GM12865 (cell line): ENCODE data around the gene GRHPR.
A peak's percentile ranks its signal among the peaks of the same experiment; 100 is the strongest.

Experiments
- DNase-seq: peaks from one replicate; pipeline ENCODE4 v3.0.0; 2010; ENCODE audit warnings: low read depth
- H3K4me3 ChIP-seq: 2 replicates; pipeline ENCODE4 v1.5.1; 2011; ENCODE audit warnings: mild to moderate bottlenecking, low read depth, low read length, control low read depth
- CTCF ChIP-seq: IDR thresholded peaks from 2 replicates; pipeline ENCODE4 v1.5.1; 2011; ENCODE audit warnings: low read length, control low read depth, low read depth, inconsistent platforms; ENCODE audit not compliant: insufficient read depth; ENCODE audit errors: missing control alignments

The GRHPR gene

GRCh38 chr9:37414503-37414943, 8.0 kb upstream of the GRHPR start:
- no peak for TF ChIP-seq CTCF
- no peak overlapping the region for H3K4me3 ChIP-seq
- no peak for DNase-seq

GRCh38 chr9:37415011-37415719, 7.3 kb upstream of the GRHPR start:
- H3K4me3 ChIP-seq, result no peak overlapping the region
- DNase-seq, result peak; percentile 86
- peak; percentile 76 for TF ChIP-seq CTCF

GRCh38 chr9:37417252-37417803, 5.2 kb upstream of the GRHPR start:
- H3K4me3 ChIP-seq, result no peak overlapping the region
- no peak for TF ChIP-seq CTCF
- DNase-seq, result peak; percentile 41

- TF ChIP-seq CTCF, result no peak
- DNase-seq, result no peak
- H3K4me3 ChIP-seq, result no peak overlapping the region
Observed at GRCh38 chr9:37417857-37418618, 4.5 kb upstream of the GRHPR start.

- no peak for TF ChIP-seq CTCF
- H3K4me3 ChIP-seq, result no peak overlapping the region
- no peak for DNase-seq
Observed at GRCh38 chr9:37419204-37419603, 3.3 kb upstream of the GRHPR start.

- TF ChIP-seq CTCF, result no peak
- no peak for DNase-seq
- no peak overlapping the region for H3K4me3 ChIP-seq
Observed at GRCh38 chr9:37420271-37421215, 2.0 kb upstream of the GRHPR start.
